ENCODE measurements around the gene SGPP2.

The SGPP2 gene

DNA sequence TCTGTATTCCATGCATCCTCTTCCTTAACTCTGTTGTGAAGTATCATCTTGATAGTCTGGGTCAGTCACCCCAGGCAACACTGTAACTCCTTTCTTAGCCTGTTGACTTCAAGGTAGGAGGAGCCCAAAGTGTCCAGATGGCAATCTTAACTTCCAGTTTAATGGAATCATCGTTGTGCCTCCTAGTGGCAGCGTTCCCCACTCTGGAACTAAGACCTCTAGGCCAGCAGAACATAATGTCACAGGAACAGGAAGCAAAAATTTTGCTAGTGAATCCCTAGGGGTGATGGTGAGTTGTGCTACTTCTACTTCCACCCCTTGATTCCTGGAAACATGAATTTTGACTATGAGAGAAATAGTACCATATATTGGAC is 11.7 kb downstream of the SGPP2 start:
- TF ChIP-seq, protein P1, sequence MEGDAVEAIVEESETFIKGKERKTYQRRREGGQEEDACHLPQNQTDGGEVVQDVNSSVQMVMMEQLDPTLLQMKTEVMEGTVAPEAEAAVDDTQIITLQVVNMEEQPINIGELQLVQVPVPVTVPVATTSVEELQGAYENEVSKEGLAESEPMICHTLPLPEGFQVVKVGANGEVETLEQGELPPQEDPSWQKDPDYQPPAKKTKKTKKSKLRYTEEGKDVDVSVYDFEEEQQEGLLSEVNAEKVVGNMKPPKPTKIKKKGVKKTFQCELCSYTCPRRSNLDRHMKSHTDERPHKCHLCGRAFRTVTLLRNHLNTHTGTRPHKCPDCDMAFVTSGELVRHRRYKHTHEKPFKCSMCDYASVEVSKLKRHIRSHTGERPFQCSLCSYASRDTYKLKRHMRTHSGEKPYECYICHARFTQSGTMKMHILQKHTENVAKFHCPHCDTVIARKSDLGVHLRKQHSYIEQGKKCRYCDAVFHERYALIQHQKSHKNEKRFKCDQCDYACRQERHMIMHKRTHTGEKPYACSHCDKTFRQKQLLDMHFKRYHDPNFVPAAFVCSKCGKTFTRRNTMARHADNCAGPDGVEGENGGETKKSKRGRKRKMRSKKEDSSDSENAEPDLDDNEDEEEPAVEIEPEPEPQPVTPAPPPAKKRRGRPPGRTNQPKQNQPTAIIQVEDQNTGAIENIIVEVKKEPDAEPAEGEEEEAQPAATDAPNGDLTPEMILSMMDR (IDR thresholded peaks at IDR 0.05; ENCODE audit: low read depth, low read length, missing control alignments): no peak
- DNase-seq (ENCODE audit: low read depth): no peak
- no peak overlapping the region for H3K4me3 ChIP-seq (ENCODE audit: low read depth, low read length)

DNA sequence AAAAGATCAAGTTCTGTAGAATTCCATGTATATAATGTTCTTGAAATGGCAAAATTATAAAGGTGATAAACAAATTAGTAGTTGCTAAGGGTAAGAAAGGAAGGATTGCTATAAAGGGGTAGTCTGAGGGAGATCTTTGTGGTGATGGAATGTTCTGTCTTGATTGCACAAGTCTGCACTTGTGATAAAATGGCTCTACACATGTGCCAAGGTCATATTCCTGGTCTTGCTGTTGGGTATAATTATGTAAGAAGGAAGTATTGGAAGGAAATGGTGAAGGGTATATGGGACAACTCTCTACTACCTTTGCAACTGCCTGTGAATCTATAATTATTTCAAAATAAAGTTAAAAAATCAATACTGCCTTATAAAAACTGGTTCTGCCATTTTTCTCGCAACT is 15.3 kb downstream of the SGPP2 start:
- TF ChIP-seq, protein P1 (IDR thresholded peaks at IDR 0.05; ENCODE audit: low read depth, low read length, missing control alignments): no peak
- no peak for DNase-seq (ENCODE audit: low read depth)
- H3K4me3 ChIP-seq (ENCODE audit: low read depth, low read length): no peak overlapping the region

DNA sequence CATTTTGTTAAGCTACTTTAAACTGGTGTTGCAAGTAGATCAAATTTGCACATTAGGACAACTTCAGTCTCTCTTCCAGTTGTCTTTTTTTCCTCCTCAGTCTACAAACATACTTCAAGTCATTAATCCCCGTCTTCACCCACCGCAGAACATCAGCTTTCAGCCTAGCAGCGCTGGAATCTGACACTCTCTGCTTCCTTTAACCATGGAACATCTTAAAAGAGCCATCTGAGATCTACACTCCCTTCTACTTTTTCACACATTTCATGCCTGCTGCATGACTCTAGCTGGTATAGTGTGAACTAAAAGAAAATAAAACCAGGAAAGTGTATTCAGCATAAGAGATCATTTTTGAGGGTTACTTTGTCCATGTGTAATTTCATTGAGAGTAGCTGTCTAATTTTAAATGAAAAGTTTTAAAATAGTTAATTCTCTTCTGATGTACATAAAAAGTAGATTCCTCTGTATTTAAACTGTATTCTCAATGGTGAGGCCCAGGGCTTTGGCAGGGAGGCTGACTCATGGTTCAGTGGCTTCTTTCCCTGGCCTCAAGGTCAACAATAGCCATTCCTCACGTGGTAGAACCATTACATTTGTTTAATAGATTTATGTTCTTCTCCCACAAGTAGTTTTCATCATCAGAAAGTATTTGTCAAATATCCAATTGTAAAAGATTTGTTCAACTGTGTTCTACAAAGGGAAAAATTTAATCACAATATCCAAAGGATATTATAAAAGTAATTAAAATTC is 16.5 kb downstream of the SGPP2 start:
- TF ChIP-seq, protein P1 (IDR thresholded peaks at IDR 0.05; ENCODE audit: low read depth, low read length, missing control alignments): no peak

DNA sequence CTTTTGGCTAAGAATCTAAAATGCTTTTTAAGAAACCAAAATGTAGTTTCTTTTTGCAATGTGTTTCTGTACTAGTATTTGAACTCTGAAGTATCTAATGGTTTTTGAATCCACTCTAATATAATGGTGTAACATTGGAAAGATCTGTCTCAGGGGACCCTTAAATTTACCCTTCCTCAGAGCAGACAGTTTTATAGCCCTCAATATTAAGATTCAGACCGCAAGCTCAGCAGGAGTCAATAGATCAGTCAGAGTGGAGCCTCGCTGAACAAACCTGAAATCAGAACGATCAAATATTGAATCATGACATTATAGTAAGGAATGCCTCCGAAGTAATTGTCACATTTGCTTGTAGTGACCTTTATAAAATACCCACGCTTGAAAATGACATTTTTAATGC is 18.3 kb downstream of the SGPP2 start:
- TF ChIP-seq, protein P1 (IDR thresholded peaks at IDR 0.05; ENCODE audit: low read depth, low read length, missing control alignments): no peak
- no peak for DNase-seq (ENCODE audit: low read depth)
- H3K4me3 ChIP-seq (ENCODE audit: low read depth, low read length): no peak overlapping the region

More for the DNA sequence above, 16.5 kb downstream of the SGPP2 start:
- no peak for DNase-seq (ENCODE audit: low read depth)
- no peak overlapping the region for H3K4me3 ChIP-seq (ENCODE audit: low read depth, low read length)

DNA sequence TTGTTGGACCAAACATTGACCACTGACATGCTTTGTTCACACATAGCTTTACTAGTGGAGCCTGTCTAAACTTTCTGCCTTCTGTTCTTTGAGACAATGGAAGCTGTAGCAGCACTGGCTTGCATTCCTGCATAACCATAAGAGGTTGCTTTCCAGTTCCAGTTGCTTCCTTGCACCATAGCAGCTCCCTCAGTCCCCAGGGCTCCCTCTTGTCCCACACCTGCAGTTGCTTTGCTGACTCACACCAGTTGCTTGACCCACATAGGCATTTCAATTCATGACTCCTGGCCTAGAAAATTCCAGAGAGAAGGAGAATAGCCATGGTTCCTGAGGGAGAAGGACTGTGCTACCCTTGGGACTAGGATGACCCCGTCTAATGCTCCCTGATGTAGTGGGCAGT is 20.9 kb downstream of the SGPP2 start:
- H3K4me3 ChIP-seq (ENCODE audit: low read depth, low read length): no peak overlapping the region
- no peak for DNase-seq (ENCODE audit: low read depth)
- TF ChIP-seq, protein P1 (IDR thresholded peaks at IDR 0.05; ENCODE audit: low read depth, low read length, missing control alignments): no peak

DNA sequence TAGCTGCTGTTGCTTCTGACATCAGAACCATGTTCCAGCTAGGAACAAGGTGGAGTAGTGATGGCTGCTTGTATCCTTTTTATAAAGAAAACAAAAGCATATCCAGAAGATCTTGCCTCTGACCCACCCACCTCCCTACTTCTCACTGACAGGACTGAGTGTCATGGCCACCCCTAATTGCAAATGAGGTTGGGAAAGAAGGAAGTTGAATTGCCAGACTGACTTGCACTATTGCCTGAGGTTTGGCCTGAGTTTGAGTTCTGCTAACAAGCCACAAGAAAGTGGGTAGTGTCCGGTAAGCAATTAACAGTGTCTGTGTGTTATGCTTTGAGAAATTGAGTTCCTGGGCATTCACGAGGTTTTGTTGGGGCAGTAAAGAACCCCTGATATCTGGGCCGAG is 22.8 kb downstream of the SGPP2 start:
- DNase-seq (ENCODE audit: low read depth): no peak
- TF ChIP-seq, protein P1 (IDR thresholded peaks at IDR 0.05; ENCODE audit: low read depth, low read length, missing control alignments): no peak
- H3K4me3 ChIP-seq (ENCODE audit: low read depth, low read length): no peak overlapping the region

DNA sequence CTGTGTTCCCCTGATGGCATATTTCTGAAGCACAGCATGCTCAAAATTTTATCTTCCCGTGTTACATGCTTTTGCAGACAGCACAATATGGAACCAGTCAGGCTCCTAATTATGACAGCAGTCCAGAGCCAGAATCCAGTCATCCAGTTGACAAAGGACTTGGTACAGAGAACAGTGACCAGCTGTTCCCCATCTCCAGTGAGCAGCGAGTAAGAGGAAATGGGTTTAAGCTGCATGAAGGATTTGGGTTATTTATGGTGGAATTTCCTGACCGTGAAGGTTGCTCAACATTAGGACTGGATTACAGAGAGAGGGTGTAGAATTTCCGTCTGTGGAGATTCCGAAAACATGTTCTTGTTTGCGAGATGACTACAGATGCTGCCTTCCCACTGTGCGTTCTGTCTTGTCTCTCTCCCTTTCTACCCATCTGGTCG is 24.4 kb downstream of the SGPP2 start:
- no peak overlapping the region for H3K4me3 ChIP-seq (ENCODE audit: low read depth, low read length)
- TF ChIP-seq, protein P1 (IDR thresholded peaks at IDR 0.05; ENCODE audit: low read depth, low read length, missing control alignments): no peak
- no peak for DNase-seq (ENCODE audit: low read depth)

Measured in GM12864 (cell line).